ENCODE data around the gene YTHDF2.

GRCh38 chr1:28758420-28758819, 21.7 kb downstream of the YTHDF2 start:
- no peak for TF ChIP-seq TOE1 (CRISPR knock-in tag; IDR thresholded peaks at IDR 0.05)
- TF ChIP-seq ZNF616 (CRISPR knock-in tag; IDR thresholded peaks at IDR 0.05; ENCODE audit: low read depth): no peak

Measured in HepG2 (cell line).